C1 segment of cervical spinal cord (tissue), 14 donors: Measurements from ENCODE around the gene PRKAB1.
A peak's percentile ranks its signal among the peaks of the same experiment; 100 is the strongest.

Experiments used
- DNase-seq, 14 donors: peaks; one replicate each; lab custom pipeline; 2025; lab: John Stamatoyannopoulos, UW

PRKAB1 gene

GRCh38 chr12:119661882-119662281 lies 6.1 kb upstream of the PRKAB1 start:
- DNase-seq = no peak

- no peak for DNase-seq
Observed at GRCh38 chr12:119664642-119665041, 3.3 kb upstream of the PRKAB1 start.

GRCh38 chr12:119665164-119665929 lies 2.6 kb upstream of the PRKAB1 start:
- no peak for DNase-seq

GRCh38 chr12:119666226-119666795 lies 1.6 kb upstream of the PRKAB1 start:
- no peak for DNase-seq

DNA sequence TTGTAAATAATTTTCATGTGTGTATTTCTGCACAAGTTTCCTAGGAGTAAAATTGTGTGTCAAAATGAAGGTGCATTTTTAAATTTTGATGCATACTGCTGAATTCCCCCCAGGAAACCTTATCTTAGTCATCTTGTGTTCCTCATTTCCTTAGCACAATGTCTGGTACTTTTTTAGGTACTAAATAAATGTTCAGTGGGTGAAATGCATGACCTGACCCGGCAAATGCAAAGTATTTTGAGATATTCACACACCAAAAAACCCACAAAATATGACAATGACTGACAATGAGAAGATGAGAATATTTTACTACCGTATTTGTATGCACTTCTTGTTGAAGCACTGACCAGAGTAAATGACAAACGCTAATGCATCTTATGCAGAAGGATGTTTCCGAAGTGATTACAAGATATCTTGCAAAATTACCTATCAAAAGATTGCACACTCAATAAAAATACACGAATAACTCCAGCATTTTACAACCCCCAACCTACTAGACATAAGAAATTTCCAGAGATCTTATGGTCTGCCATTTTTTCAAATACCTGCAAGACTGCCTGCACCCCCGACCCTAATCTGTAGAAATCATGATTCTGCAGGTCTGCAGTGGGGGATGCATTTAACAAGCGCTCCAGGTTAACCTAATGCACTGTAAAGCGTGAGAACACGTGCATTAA lies 895 bp upstream of the PRKAB1 start:
- DNase-seq = peak in 1 of 14 donors; percentile 54

GRCh38 chr12:119668324-119668841 lies 450 bp downstream of the PRKAB1 start:
- no peak for DNase-seq

DNA sequence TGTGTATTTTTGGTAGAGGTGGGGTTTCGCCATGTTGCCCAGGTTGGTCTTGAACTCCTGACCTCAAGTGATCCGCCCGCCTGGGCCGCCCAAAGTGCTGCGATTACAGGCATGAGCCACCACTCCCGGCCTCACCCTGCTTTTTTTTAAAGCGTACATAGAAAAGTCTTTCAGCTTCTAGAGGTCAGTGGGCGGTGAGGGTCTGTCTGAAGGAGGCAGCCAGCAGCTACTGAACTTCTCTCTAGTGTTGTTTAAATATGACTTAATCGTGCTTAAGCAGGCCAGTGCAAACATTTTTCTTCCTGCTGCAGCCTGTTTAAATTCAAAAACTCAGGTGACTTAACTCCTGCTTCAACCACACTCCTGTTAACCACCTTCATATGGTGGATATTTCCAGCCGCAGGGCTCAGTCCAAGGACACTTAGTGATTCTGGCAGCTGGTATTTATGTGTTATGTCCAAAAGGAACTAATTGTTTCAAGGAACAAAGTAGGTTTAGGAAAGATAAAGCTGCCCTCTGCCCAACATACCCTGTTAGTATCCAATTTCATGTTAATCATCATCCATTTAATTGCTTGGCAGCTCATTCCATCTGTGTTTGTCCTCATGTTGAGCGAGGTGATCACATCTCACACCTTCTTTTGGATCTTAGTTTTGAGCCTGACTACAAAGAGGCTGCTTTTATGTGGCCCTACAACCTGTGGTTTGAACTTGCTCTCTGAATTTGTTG lies 2.0 kb downstream of the PRKAB1 start:
- DNase-seq = no peak

DNA sequence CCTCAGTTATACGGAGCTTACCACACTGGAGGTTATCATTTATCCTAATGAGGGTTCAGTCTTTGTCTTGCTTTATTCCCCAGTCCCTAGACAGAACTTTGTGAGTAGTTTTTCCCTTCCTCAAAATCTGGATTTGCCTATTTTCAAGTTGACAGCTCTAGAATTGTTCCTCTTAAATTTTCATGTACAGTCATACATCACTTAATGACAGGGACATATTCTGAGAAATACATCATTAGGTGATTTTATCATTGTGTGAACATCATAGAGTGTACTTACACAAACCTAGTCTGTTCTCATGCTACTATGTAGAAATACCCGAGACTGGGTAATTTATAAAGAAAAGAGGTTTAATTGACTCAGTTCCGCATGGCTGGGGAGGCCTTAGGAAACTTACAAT lies 3.1 kb downstream of the PRKAB1 start:
- DNase-seq = no peak

- DNase-seq = no peak
Observed at GRCh38 chr12:119672194-119672593, 4.3 kb downstream of the PRKAB1 start.

DNA sequence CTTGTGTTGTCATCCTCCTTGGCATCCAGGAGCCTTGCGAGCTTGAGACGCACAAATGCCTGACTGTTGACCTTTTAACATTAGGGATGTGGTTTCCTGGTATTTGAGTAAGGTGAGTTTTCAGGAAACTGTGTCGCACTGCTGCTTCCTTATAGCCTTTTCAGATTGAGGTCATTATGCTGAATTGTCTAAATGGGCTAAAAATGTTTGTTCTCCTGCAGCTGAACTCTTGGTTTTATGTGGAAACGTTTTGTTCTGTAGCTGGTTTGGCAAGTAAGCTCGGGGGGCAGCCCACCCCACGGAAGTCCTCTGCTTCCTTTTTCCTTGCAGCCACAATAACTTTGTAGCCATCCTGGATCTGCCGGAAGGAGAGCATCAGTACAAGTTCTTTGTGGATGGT lies 5.7 kb downstream of the PRKAB1 start:
- peak in 1 of 14 donors; percentile 10 for DNase-seq

- no peak for DNase-seq
Observed at GRCh38 chr12:119674560-119674959, 6.6 kb downstream of the PRKAB1 start.

DNA sequence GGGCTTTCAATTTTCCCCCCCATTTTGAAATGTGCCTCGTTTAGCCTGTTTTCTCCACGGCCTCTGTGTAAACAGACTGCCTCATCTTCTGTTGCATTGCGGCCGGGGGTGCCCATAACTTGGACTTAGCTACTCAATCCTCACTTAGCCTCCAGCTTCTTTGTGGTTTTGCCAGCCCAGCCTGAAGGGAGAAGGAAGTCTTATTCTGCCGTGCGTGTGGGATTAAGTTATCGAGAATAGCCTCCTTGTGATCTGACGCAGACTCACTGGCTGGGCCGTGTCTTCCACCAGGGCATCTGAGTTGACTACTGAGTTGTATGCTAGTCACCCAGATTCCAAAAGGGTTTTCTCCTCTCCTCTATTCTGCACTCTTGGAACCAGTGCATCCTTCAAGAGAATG lies 8.1 kb downstream of the PRKAB1 start:
- peak in 2 of 14 donors; percentile 9 to 13 for DNase-seq

DNA sequence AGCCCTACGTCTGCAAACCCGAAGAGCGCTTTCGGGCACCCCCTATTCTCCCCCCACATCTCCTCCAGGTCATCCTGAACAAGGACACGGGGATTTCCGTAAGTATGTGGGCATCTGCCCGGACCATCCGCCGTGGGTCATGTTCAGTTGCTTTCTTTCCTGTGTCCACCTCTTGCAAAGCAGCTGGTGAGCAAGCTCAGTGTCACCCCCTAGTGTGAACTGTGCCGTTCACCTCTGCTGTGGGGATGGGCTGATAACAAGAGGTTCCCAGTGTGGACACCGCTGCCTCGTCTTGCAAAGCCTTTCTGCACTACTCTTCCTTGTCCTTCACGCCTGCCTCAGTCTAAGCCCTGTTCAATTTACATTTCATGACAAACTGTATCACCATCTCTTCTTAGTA lies 8.6 kb downstream of the PRKAB1 start:
- DNase-seq = no peak

DNA sequence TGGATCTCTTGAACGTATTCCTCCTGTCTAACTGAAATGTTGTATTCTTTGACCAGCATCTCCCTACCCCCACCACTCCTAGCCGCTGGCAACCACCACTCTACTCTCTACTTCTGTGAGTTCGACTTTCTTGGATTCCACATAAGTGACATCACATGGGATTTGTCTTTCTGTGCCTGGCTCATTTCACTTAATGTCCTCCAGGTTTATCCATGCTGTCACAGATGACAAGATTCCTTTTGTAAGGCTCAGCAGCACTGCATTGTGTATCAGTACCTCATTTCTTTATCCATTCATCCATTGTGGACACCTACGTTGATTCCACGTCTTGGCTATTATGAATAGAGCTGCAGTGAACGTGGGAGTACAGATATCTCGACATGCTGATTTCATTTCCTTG lies 10.5 kb downstream of the PRKAB1 start:
- DNase-seq = no peak

DNA sequence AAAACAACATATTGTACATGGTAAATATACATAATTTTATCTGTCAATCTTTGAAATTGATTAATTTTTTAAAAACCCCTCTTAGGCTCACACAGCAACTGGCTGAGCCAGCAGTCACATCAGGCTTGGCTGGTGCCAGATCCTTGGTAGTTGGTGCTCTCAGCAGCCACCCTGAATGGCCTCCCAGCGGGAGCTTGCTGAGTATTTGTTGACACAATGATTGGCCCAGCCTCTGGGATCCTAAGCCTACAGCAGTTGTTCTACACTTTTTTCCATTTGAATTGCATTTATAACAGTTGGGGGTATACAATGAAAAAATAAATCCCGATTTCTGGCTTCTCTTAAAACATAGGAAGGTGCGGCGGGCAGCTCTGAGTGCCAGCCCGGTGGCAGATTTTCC lies 11.1 kb downstream of the PRKAB1 start:
- DNase-seq = no peak

DNA sequence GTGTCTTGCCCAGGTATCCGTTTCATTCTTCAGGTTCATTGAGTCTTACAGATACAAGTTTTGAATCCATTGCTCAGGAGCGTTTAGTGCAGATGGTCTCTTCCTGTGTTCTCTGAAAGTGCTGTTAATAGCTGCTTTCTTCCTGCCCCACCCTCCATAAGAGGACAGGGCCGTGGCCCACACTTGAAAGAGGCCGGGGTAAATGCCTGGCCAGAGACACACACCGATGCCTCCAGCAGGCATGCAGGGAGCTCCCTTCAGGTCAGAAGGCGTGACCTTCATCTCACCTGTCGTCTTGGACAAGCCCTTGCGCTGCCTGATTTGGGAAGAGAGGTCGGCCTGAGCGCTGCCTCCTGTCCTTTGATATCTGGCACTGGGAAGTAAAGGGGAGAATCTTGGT lies 11.6 kb downstream of the PRKAB1 start:
- DNase-seq = no peak

DNA sequence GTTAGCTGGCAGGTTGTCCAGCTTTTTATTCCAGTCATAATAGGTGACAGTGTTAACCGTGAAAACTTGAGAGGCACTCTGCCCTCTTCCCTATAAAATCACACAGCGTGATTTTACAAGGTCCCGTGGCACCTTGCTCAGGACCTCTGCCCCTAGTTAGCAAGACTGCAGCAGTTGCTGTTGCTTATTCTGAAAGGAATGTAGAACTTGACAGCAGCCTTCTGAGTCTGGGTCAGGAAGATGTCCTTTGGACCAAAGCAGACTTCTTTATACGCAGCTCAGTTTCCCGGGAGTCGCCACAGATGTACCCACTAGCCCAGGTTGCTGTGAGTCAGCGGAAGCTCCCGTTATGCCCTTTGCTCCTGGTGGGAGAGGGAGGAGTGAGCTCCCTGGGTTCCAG lies 13.2 kb downstream of the PRKAB1 start:
- DNase-seq = no peak

GRCh38 chr12:119681728-119682638 lies 14.1 kb downstream of the PRKAB1 start:
- DNase-seq = no peak

GRCh38 chr12:119682639-119683252 lies 14.8 kb downstream of the PRKAB1 start:
- DNase-seq = no peak

DNA sequence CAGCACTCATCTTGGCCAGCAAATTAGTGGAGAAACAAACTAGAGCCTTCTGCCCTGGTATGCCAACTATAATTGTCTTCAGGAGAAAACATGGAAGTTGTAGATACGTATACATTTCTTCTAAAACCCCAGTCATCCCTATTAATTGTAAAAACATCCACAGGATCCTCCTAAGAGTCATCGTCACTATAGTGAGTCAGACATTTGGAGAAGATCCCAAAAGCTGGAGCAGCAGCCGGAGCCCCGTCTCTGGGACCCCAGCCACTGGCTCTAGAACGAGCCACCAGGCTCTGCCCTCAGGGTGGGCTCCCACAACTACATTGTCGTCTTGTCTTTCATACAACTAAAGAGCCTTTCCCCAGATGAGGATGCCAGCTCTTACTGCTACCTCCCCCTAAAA lies 15.5 kb downstream of the PRKAB1 start:
- DNase-seq = no peak

GRCh38 chr12:119683816-119684215 lies 15.9 kb downstream of the PRKAB1 start:
- DNase-seq = no peak
